Measurements from ENCODE around the gene RSAD1. TPM values are rescaled to one million over a fixed set of nuclear protein-coding genes. Genes with fewer than 3 reads are reported as not detected.
"Not testable (repeated sequence)": the region's sequence is repeated elsewhere in the genome, so short reads cannot be mapped to it uniquely, and the experiment has no call there.

Gene RSAD1
- total RNA-seq, 1 experiment from 2014 or later: 51.1 TPM

DNA sequence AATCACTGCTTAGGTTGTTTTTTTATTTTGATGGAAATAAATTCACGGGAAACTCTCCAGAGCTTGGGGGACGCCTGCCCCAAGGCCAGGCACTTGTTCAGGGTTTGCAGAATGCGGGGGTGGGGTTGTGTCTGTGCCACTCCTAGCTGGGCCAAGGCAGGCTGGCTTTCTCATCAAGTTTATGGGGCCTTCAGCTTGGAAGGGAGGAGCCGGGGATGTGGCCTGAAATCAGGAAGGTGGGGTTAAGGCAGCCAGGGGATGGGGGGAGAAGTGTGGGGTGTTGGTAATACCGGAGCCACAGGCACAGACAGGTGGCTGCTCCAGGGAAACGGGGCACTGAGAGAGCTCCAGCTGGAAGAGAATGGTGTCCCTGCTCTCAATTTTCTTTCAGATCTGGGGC is 8.2 kb upstream of the RSAD1 start:
- Mint-ChIP-seq H3K4me1 (ENCODE audit: low read depth, unreplicated experiment) (peaks cover 9% of the 10 kb centered on the region), H3K9me3 (ENCODE audit: low read depth, unreplicated experiment) (no peaks in the 10 kb centered on the region), H3K27me3 (ENCODE audit: unreplicated experiment) (no peaks in the 10 kb centered on the region), H3K36me3 (ENCODE audit: insufficient read depth, unreplicated experiment) (peaks cover 63% of the 10 kb centered on the region), H3K27ac (ENCODE audit: unreplicated experiment) (no peak overlapping the region), H3K4me3 (ENCODE audit: low read depth, unreplicated experiment) (no peak overlapping the region)
- TF ChIP-seq CTCF (IDR thresholded peaks at IDR 0.05; ENCODE audit: unreplicated experiment): no peak
- BruUV-seq (replicated peaks): no TSS peak
- DNase-seq: no peak
- intact Hi-C loops (cut with micrococcal nuclease; ENCODE audit: unreplicated experiment): no loop called here
- CTCF ChIA-PET: no interaction called here

- no peak for DNase-seq
- Mint-ChIP-seq H3K9me3 (ENCODE audit: low read depth, unreplicated experiment) (no peaks in the 10 kb centered on the region), H3K36me3 (ENCODE audit: insufficient read depth, unreplicated experiment) (peaks cover 57% of the 10 kb centered on the region), H3K27ac (ENCODE audit: unreplicated experiment) (no peak overlapping the region), H3K4me1 (ENCODE audit: low read depth, unreplicated experiment) (peaks cover 8% of the 10 kb centered on the region), H3K4me3 (ENCODE audit: low read depth, unreplicated experiment) (no peak overlapping the region), H3K27me3 (ENCODE audit: unreplicated experiment) (no peaks in the 10 kb centered on the region)
- BruUV-seq (replicated peaks): no TSS peak
- intact Hi-C loops (cut with micrococcal nuclease; ENCODE audit: unreplicated experiment): no loop called here
- no peak for TF ChIP-seq CTCF (IDR thresholded peaks at IDR 0.05; ENCODE audit: unreplicated experiment)
- CTCF ChIA-PET: interaction anchor here (0.6 kb wide), 1 partner anchor 76 kb away, joined by 4 read pairs; no protein-coding TSS in a partner anchor
These were observed 7.4 kb upstream of the RSAD1 start for GRCh38 chr17:50471009-50471905.

GRCh38 chr17:50472286-50472685 is 6.4 kb upstream of the RSAD1 start:
- peaks cover 50% of the 10 kb centered on the region for H3K36me3 Mint-ChIP-seq (ENCODE audit: insufficient read depth, unreplicated experiment)
- no peak for TF ChIP-seq CTCF (IDR thresholded peaks at IDR 0.05; ENCODE audit: unreplicated experiment)
- no TSS peak for BruUV-seq (replicated peaks)
- H3K4me1 Mint-ChIP-seq (ENCODE audit: low read depth, unreplicated experiment): no peaks in the 10 kb centered on the region
- intact Hi-C loops (cut with micrococcal nuclease; ENCODE audit: unreplicated experiment): no loop called here
- H3K4me3 Mint-ChIP-seq (ENCODE audit: low read depth, unreplicated experiment): no peak overlapping the region
- H3K27ac Mint-ChIP-seq (ENCODE audit: unreplicated experiment): no peak overlapping the region
- no peaks in the 10 kb centered on the region for H3K27me3 Mint-ChIP-seq (ENCODE audit: unreplicated experiment)
- no peaks in the 10 kb centered on the region for H3K9me3 Mint-ChIP-seq (ENCODE audit: low read depth, unreplicated experiment)
- CTCF ChIA-PET: interaction anchor here (1.0 to 1.8 kb wide), 3 partner anchors 14 to 32 kb away, joined by 3 to 4 read pairs (median 4); no protein-coding TSS in a partner anchor
- DNase-seq: no peak

- H3K4me1 Mint-ChIP-seq (ENCODE audit: low read depth, unreplicated experiment); DNase-seq: not testable (repeated sequence)
- CTCF ChIA-PET: interaction anchor here (1.0 to 1.8 kb wide), 4 partner anchors 15 to 46 kb away, joined by 3 to 4 read pairs (median 4); no protein-coding TSS in a partner anchor
These were observed 5.9 kb upstream of the RSAD1 start for GRCh38 chr17:50472761-50473161.

DNA sequence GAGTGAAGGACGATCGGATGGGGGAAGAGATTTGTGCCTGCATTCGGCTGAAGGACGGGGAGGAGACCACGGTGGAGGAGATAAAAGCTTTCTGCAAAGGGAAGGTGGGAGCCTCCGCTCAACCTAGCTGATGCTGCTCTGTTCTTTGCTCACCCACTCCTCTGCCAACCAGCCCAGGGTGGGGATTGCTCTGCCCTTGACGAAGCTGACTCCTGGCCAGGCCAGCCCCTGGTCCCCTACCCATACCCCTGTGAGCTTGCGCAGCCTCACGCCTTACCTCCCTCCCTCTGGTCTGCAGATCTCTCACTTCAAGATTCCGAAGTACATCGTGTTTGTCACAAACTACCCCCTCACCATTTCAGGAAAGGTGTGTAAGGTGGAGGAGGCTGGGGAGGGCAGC is 4.8 kb upstream of the RSAD1 start:
- H3K36me3 Mint-ChIP-seq (ENCODE audit: insufficient read depth, unreplicated experiment): peaks cover 57% of the 10 kb centered on the region
- BruUV-seq (replicated peaks): no TSS peak
- TF ChIP-seq CTCF (IDR thresholded peaks at IDR 0.05; ENCODE audit: unreplicated experiment): no peak
- CTCF ChIA-PET: interaction anchor here (0.8 to 1.7 kb wide), 4 partner anchors 22 to 107 kb away, joined by 3 to 4 read pairs (median 4); no protein-coding TSS in a partner anchor
- H3K27me3 Mint-ChIP-seq (ENCODE audit: unreplicated experiment): no peaks in the 10 kb centered on the region
- no peaks in the 10 kb centered on the region for H3K9me3 Mint-ChIP-seq (ENCODE audit: low read depth, unreplicated experiment)
- DNase-seq: no peak
- no peak overlapping the region for H3K27ac Mint-ChIP-seq (ENCODE audit: unreplicated experiment)
- H3K4me1 Mint-ChIP-seq (ENCODE audit: low read depth, unreplicated experiment): peaks cover 11% of the 10 kb centered on the region
- H3K4me3 Mint-ChIP-seq (ENCODE audit: low read depth, unreplicated experiment): no peak overlapping the region
- intact Hi-C loops (cut with micrococcal nuclease; ENCODE audit: unreplicated experiment): no loop called here

More at GRCh38 chr17:50472761-50473161, 5.9 kb upstream of the RSAD1 start:
- intact Hi-C loops (cut with micrococcal nuclease; ENCODE audit: unreplicated experiment); H3K27ac Mint-ChIP-seq (ENCODE audit: unreplicated experiment); H3K27me3 Mint-ChIP-seq (ENCODE audit: unreplicated experiment); BruUV-seq (replicated peaks); H3K4me3 Mint-ChIP-seq (ENCODE audit: low read depth, unreplicated experiment); H3K9me3 Mint-ChIP-seq (ENCODE audit: low read depth, unreplicated experiment): not testable (repeated sequence)
- peaks cover 51% of the 10 kb centered on the region for H3K36me3 Mint-ChIP-seq (ENCODE audit: insufficient read depth, unreplicated experiment)
